Epithelial cell of proximal tubule (primary cell): ENCODE data around the gene ACSF3. TPM values are rescaled to one million over a fixed set of nuclear protein-coding genes. Genes with fewer than 3 reads are reported as not detected.

Source experiments
- DNase-seq: peaks from one replicate; pipeline ENCODE4 v3.0.0-alpha.2; 2011; ENCODE audit warnings: low read depth
- H3K4me3 ChIP-seq: 2 replicates; pipeline ENCODE4 v1.5.1; 2011; ENCODE audit warnings: low read depth, mild to moderate bottlenecking, low read length
- CTCF ChIP-seq: conservative IDR thresholded peaks from 2 replicates; pipeline ENCODE4 v1.5.1; 2012; ENCODE audit warnings: low read depth, mild to moderate bottlenecking, low read length
- total RNA-seq: library from RNA; depleted of rRNA; stranded (reverse); fragments of >200 nt; gene quantifications from 2 replicates; pipeline ENCODE4 v1.2.3, GENCODE V29; 2015

The ACSF3 gene
- total RNA-seq, 1 donor from 2014 or later, result 16.5 TPM

- no peak for DNase-seq
- no peak overlapping the region for H3K4me3 ChIP-seq
These were observed 41.3 kb upstream of the ACSF3 start for GRCh38 chr16:89052191-89052889.

GRCh38 chr16:89052890-89053724, 40.5 kb upstream of the ACSF3 start:
- no peak for DNase-seq
- TF ChIP-seq CTCF, result no peak
- no peak overlapping the region for H3K4me3 ChIP-seq

More at GRCh38 chr16:89052191-89052889, 41.3 kb upstream of the ACSF3 start:
- no peak for TF ChIP-seq CTCF

GRCh38 chr16:89053725-89054029, 40.0 kb upstream of the ACSF3 start:
- no peak overlapping the region for H3K4me3 ChIP-seq
- no peak for TF ChIP-seq CTCF

GRCh38 chr16:89054261-89054661, 39.4 kb upstream of the ACSF3 start:
- H3K4me3 ChIP-seq, result no peak overlapping the region
- no peak for DNase-seq
- TF ChIP-seq CTCF, result no peak

More at GRCh38 chr16:89053725-89054029, 40.0 kb upstream of the ACSF3 start:
- no peak for DNase-seq

- no peak overlapping the region for H3K4me3 ChIP-seq
- TF ChIP-seq CTCF, result no peak
- no peak for DNase-seq
These were observed 38.9 kb upstream of the ACSF3 start for GRCh38 chr16:89054714-89055113.

- no peak for TF ChIP-seq CTCF
- DNase-seq, result no peak
- H3K4me3 ChIP-seq, result no peak overlapping the region
These were observed 38.3 kb upstream of the ACSF3 start for GRCh38 chr16:89055313-89055712.
